PC-9 (cell line): ENCODE measurements around the gene VPS16.

Experiments
- CTCF ChIP-seq: fragments of 200-600 bp; sonication (generic); conservative IDR thresholded peaks from 2 replicates; pipeline ENCODE4 v1.6.1; 2017; ENCODE audit warnings: mixed run types, antibody characterized with exemption, mild to moderate bottlenecking, moderate library complexity
- EZH2 ChIP-seq: fragments of 200-600 bp; sonication (generic); IDR thresholded peaks from 2 replicates; pipeline ENCODE4 v1.8.0; 2017; ENCODE audit warnings: antibody characterized with exemption, low read depth

DNA sequence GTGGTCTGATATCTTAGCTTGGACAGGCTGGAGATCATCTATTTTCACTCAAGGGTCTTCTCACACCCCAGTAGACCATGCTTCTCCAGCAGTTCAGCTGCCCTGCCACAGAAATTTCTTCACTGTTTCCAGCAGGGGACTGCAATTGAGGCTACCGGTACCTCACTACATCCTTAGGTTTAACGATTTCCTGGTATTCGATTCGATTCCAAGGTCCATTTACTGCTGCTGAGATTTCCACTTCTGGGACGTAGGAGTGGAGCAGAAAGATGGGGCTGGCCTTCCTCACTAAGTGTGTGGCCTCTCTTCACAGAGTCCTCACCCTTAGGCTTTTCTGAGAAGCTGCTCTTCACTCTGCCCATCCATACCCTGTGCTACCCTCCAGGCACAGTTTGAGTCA is 6.2 kb downstream of the VPS16 start:
- TF ChIP-seq CTCF = no peak
- TF ChIP-seq EZH2 = no peak
